ENCODE data around the gene TPM4. TPM values are rescaled to one million over a fixed set of nuclear protein-coding genes. Genes with fewer than 3 reads are reported as not detected.

Gene TPM4
- total RNA-seq, 2 experiments from 2014 or later, result 362 to 416 TPM

DNA sequence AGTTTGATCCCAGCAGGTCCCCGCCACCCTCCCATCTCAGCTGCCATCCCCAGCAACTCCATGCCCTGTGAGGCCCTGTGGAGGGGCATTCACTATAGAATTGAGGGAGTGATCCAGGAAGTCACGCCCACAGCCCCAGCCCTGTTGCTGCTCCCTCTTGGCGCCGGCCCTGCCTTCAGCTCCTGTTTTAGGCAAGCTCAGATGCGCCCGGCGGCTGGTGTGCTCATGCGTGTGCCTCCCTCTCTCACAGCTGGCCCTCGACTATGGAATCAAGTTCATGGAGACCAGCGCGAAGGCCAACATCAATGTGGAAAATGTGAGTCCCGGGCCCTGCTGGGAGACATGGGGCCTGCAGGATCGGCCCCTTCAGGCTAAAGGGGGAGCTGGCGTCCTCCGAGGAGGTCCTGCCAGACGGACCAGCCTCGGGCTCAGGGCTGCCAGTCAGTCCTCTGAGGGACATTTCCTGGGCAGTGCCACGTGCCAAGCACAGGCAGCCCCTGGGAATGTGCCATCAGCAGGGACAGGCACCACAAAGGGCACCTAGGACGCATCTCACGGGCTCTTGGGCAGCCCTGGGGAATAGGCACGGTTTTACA lies 51.6 kb downstream of the TPM4 start:
- no peak overlapping the region for H3K27ac Mint-ChIP-seq
- H3K4me3 Mint-ChIP-seq, result no peak overlapping the region
- ATAC-seq (no peak), DNase-seq (no peak)
- peaks cover 67% of the 10 kb centered on the region for H3K36me3 Mint-ChIP-seq (ENCODE audit: low read depth)
- intact Hi-C loops (cut with DNase I, micrococcal nuclease), result no loop called here
- H3K9me3 Mint-ChIP-seq (ENCODE audit: low read depth), result peaks cover 5% of the 10 kb centered on the region
- CTCF ChIA-PET, result no interaction called here
- POLR2A ChIA-PET, result interaction anchor here (0.5 to 0.6 kb wide), 2 partner anchors 10 to 13 kb away, joined by 3 to 5 read pairs; no protein-coding TSS in a partner anchor
- no peaks in the 10 kb centered on the region for H3K27me3 Mint-ChIP-seq
- no peaks in the 10 kb centered on the region for H3K4me1 Mint-ChIP-seq

DNA sequence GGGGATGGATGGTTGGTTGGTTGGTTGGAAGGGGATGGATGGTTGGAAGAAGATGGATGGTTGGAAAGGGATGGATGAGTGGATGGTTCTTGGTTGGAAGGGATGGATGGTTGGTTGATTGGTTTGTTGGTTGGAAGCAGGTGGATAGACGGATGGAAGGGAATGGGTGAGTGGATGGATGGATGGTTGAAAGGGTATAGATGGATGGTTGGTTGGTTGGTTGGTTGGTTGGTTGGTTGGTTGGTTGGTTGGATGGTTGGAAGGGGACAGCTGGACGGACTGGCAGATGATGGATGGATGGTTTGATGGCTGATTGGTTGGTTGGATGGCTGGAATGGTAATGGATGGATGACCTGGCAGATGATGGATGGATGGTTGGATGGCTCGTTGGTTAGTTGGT lies 55.4 kb downstream of the TPM4 start:
- CTCF ChIA-PET, result no interaction called here
- no peak overlapping the region for H3K4me3 Mint-ChIP-seq

DNA sequence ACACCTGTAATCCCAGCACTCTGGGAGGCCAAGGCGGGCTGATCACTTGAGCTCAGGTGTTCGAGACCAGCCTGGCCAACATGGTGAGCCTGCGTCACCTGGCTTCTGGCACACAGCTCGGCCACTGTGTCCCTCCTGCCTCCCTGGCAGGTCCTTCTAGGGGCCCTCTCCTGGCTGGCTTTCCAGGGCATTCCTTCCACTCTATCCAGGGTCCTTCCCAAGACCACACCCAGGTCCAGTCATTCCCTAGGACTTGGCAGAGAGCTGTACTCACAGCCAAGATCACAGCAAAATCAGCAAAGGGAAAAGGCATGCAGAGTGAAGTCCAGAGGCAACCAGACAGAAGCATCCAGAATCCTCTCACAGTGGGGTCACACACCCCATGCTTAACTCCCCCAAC lies 57.5 kb downstream of the TPM4 start:
- ChIA-PET POLR2A (interaction anchor here (0.7 kb wide), 2 partner anchors 67 to 696 kb away, joined by 3 to 4 read pairs; no protein-coding TSS in a partner anchor), CTCF (interaction anchor here (1.7 kb wide), 1 partner anchor 14 kb away, joined by 5 read pairs; no protein-coding TSS in a partner anchor)
- Mint-ChIP-seq H3K4me1 (no peaks in the 10 kb centered on the region), H3K27ac (no peak overlapping the region), H3K36me3 (ENCODE audit: low read depth) (peaks cover 58% of the 10 kb centered on the region), H3K27me3 (no peaks in the 10 kb centered on the region), H3K9me3 (ENCODE audit: low read depth) (peaks cover 5% of the 10 kb centered on the region), H3K4me3 (no peak overlapping the region)
- no peak for DNase-seq
- intact Hi-C loops (cut with DNase I, micrococcal nuclease), result no loop called here
- no peak for ATAC-seq

More for the DNA sequence above, 55.4 kb downstream of the TPM4 start:
- ATAC-seq (no peak), DNase-seq (no peak)
- Mint-ChIP-seq H3K36me3 (ENCODE audit: low read depth) (peaks cover 70% of the 10 kb centered on the region), H3K4me1 (no peaks in the 10 kb centered on the region), H3K27me3 (no peaks in the 10 kb centered on the region), H3K9me3 (ENCODE audit: low read depth) (peaks cover 5% of the 10 kb centered on the region), H3K27ac (no peak overlapping the region)
- intact Hi-C loops (cut with DNase I, micrococcal nuclease), result no loop called here
- POLR2A ChIA-PET, result interaction anchor here (1.1 kb wide), 1 partner anchor 8 kb away, joined by 3 read pairs; no protein-coding TSS in a partner anchor

DNA sequence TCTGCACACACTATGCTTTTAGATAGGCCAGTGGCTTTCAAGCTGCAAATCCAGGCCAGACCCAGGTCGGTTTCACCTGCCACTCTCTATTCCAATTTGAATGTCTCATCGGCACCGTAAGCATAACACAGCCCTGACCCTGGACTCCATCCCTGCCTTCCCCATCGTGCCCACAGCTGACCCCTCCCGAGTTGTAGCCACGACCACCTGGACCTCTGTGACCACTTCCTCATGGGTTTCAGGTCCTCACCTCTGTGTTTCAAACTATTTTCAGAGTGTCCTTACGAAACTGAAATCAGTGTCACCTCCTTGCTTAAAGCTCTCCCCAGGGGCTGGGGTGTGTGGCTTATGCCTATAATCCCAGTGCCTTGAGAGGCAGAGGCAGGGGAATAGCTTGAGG lies 58.2 kb downstream of the TPM4 start:
- no peaks in the 10 kb centered on the region for H3K4me1 Mint-ChIP-seq
- peaks cover 5% of the 10 kb centered on the region for H3K9me3 Mint-ChIP-seq (ENCODE audit: low read depth)
- DNase-seq, result no peak
- no peak overlapping the region for H3K4me3 Mint-ChIP-seq
- POLR2A ChIA-PET, result no interaction called here
- CTCF ChIA-PET, result interaction anchor here (1.7 kb wide), 1 partner anchor 14 kb away, joined by 5 read pairs; no protein-coding TSS in a partner anchor
- peak overlapping the region; percentile 10 for H3K27ac Mint-ChIP-seq
- H3K27me3 Mint-ChIP-seq, result no peaks in the 10 kb centered on the region
- H3K36me3 Mint-ChIP-seq (ENCODE audit: low read depth), result peaks cover 51% of the 10 kb centered on the region
- intact Hi-C loops (cut with DNase I, micrococcal nuclease), result no loop called here
- no peak for ATAC-seq

DNA sequence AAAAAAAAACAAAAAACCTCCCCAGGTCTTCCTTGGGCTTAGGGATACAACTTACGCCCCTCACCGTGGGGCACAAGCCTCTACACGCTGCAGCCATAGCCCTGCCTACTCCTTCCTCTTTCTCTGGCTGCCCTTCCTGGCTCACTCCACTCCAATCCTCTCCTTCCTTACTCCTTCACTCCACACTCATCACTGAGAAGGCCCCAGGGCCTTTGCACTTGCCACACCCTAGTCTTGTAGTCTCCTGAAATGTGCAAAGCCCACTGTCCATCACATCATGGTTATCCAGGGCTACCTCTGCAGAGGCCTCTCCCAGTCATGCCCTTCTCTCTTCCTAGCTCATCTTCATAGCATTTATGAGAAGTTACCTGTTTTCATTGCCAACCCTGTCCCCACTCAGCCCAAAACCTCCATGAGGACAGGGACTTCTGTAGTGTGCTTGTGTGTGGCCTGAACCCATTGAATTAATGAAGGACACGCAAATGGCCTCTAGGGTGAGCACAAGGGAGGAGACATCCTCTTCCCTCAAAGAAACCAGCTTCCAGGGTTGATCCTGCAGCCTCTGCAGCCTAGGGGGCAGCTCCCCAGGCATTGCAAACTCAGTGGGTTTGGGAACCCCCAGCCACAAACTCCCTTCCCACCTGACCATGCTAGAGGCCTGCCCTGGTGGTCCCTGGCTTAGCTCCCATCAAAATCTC lies 59.3 kb downstream of the TPM4 start:
- H3K9me3 Mint-ChIP-seq (ENCODE audit: low read depth), result peaks cover 5% of the 10 kb centered on the region
- DNase-seq (no peak), ATAC-seq (no peak)
- no peak overlapping the region for H3K27ac Mint-ChIP-seq
- ChIA-PET POLR2A (no interaction called here), CTCF (interaction anchor here (0.6 to 1.7 kb wide), 3 partner anchors 13 to 65 kb away, joined by 3 to 5 read pairs (median 4); no protein-coding TSS in a partner anchor)
- intact Hi-C loops (cut with DNase I, micrococcal nuclease), result loop anchor here in 1 of 2 experiments (5.0 kb wide), 1 partner anchor 37 kb away; the partner anchor contains the start of gene CIB3
- no peaks in the 10 kb centered on the region for H3K4me1 Mint-ChIP-seq
- no peaks in the 10 kb centered on the region for H3K27me3 Mint-ChIP-seq
- peaks cover 41% of the 10 kb centered on the region for H3K36me3 Mint-ChIP-seq (ENCODE audit: low read depth)
- no peak overlapping the region for H3K4me3 Mint-ChIP-seq

DNA sequence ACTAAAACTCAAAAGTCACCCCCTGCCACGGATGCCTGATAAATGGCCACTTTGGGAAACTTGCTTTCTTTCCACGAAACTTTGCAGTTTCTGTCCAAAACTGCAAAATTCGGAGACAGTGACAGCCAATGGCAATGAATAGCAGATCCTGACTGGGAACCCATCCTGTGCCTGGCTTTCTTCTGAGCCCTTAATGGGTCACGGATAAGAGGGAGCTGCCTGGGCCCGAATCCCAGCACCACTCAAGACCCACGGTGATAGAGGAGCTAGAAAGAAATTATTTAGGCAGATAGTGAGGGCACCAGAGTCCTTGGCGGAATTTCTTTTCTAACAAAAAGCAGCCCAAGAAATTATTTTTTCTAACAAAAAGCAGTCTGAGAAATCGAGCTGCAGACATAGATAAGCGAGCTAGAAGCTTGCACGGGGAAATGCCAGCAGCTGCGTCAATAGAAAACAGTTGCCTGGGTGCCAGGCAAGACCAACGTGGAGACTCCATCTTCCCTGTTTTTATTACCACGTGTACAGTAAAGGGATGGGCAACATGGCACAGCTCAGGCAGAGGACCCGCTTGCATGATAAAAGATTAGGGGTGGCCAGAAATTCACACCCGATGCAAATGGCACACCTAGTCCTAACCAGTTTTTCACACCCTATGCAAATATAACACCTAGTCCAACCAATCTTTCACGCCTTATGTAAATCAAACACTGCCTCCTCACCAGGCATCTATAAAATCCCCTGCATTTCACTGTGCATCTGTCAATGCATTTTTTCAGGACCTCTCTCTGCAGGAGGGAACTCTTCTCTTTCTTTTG lies 60.1 kb downstream of the TPM4 start:
- Mint-ChIP-seq H3K9me3 (ENCODE audit: low read depth) (peaks cover 2% of the 10 kb centered on the region), H3K4me1 (no peaks in the 10 kb centered on the region), H3K4me3 (no peak overlapping the region), H3K36me3 (ENCODE audit: low read depth) (peaks cover 33% of the 10 kb centered on the region), H3K27me3 (no peaks in the 10 kb centered on the region), H3K27ac (no peak overlapping the region)
- CTCF ChIA-PET, result interaction anchor here (0.6 to 1.1 kb wide), 3 partner anchors 10 to 507 kb away, joined by 3 to 4 read pairs (median 3); no protein-coding TSS in a partner anchor
- intact Hi-C loops (cut with DNase I, micrococcal nuclease), result loop anchor here in 1 of 2 experiments (5.0 kb wide), 1 partner anchor 36 kb away; the partner anchor contains the start of gene CIB3
- DNase-seq (no peak), ATAC-seq (no peak)
- POLR2A ChIA-PET, result interaction anchor here (0.6 kb wide), 1 partner anchor 9 kb away, joined by 4 read pairs; no protein-coding TSS in a partner anchor

DNA sequence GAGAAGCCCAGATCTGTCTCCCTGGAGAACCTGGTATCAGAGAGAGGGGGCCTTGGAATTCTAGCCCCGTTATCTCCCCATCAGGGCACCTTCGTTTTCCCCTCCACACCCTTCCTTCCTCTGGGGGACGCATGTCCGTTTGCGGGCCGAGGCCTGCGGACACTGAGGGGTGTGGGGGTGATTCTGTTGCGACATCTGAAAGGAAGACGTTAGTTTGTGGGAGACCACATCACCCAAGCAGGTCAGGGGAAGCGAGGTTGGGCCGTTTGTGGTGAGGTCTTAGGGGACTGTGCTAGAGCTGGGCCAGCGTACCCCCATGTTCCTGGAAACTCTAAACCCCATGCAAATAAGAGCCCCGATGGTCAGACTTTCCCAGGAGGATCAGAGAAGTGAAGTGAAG lies 63.5 kb downstream of the TPM4 start:
- no peaks in the 10 kb centered on the region for H3K27me3 Mint-ChIP-seq

DNA sequence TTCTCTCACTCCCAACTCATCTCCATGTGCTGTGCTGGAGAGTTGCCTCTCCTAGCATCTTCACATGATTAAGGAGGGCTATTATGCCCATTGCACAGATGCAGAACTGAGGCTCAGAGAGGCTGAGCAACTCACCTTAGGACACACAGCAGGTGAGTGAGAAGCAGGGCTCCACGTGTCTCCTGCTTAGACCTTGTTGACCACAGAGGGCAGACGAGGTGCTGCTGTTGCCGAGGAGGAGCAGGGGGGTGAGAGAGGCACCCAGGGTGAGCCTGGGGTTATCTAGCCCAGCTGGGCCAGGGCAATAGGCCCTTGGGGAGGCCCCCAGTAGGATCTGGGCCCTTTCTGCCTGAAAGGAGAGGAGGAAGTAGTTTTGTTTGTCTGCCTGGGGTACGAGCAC lies 64.7 kb downstream of the TPM4 start:
- ChIA-PET POLR2A (interaction anchor here (0.6 to 1.0 kb wide), 3 partner anchors 13 to 70 kb away, joined by 3 to 5 read pairs (median 4); no protein-coding TSS in a partner anchor), CTCF (no interaction called here)
- ATAC-seq (no peak), DNase-seq (no peak)
- Mint-ChIP-seq H3K4me3 (no peak overlapping the region), H3K27ac (no peak overlapping the region), H3K36me3 (ENCODE audit: low read depth) (peaks cover 2% of the 10 kb centered on the region), H3K4me1 (peaks cover 21% of the 10 kb centered on the region), H3K27me3 (no peaks in the 10 kb centered on the region), H3K9me3 (ENCODE audit: low read depth) (peaks cover 2% of the 10 kb centered on the region)
- intact Hi-C loops (cut with DNase I, micrococcal nuclease), result no loop called here

More for the DNA sequence above, 63.5 kb downstream of the TPM4 start:
- intact Hi-C loops (cut with DNase I, micrococcal nuclease), result loop anchor here in 1 of 2 experiments (5.0 kb wide), 1 partner anchor 33 kb away; the partner anchor contains the start of gene CIB3
- ChIA-PET POLR2A (no interaction called here), CTCF (interaction anchor here (0.6 kb wide), 1 partner anchor 105 kb away, joined by 3 read pairs; no protein-coding TSS in a partner anchor)
- peaks cover 13% of the 10 kb centered on the region for H3K4me1 Mint-ChIP-seq
- DNase-seq (no peak), ATAC-seq (no peak)
- H3K36me3 Mint-ChIP-seq (ENCODE audit: low read depth), result peaks cover 5% of the 10 kb centered on the region
- peaks cover 2% of the 10 kb centered on the region for H3K9me3 Mint-ChIP-seq (ENCODE audit: low read depth)
- peak overlapping the region; percentile 10 for H3K27ac Mint-ChIP-seq
- H3K4me3 Mint-ChIP-seq, result no peak overlapping the region

DNA sequence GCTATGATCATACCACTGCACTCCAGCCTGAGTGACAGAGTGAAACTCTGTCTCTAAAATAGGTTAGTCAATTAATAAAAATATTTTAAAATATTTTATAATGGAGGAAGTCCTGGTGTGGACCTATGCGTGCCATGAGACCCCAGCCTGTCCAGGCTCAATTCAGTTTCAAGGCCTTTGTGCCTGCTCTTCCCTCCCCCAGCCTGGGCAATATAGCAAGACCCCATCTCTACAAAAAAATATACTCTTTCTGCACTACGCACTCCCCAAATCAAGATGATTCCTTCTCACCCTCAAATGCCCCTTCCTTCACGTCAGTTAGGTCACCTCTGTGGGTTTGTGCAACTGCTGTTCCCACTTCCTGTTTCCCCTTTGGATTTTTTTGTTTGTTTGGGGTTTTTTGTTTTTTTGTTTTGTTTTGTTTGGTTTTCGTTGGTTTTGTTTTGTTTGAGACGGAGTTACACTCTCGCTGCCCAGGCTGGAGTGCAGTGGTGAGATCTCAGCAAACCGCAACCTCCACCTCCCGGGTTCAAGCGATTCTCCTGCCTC lies 65.8 kb downstream of the TPM4 start:
- CTCF ChIA-PET, result no interaction called here
- Mint-ChIP-seq H3K27ac (no peak overlapping the region), H3K4me1 (peaks cover 24% of the 10 kb centered on the region), H3K27me3 (no peaks in the 10 kb centered on the region), H3K36me3 (ENCODE audit: low read depth) (peaks cover 5% of the 10 kb centered on the region), H3K9me3 (ENCODE audit: low read depth) (peaks cover 2% of the 10 kb centered on the region), H3K4me3 (no peak overlapping the region)
- intact Hi-C loops (cut with DNase I, micrococcal nuclease), result no loop called here
- POLR2A ChIA-PET, result interaction anchor here (0.6 to 0.8 kb wide), 2 partner anchors 23 to 305 kb away, joined by 3 to 4 read pairs; no protein-coding TSS in a partner anchor
- ATAC-seq (no peak), DNase-seq (no peak)

DNA sequence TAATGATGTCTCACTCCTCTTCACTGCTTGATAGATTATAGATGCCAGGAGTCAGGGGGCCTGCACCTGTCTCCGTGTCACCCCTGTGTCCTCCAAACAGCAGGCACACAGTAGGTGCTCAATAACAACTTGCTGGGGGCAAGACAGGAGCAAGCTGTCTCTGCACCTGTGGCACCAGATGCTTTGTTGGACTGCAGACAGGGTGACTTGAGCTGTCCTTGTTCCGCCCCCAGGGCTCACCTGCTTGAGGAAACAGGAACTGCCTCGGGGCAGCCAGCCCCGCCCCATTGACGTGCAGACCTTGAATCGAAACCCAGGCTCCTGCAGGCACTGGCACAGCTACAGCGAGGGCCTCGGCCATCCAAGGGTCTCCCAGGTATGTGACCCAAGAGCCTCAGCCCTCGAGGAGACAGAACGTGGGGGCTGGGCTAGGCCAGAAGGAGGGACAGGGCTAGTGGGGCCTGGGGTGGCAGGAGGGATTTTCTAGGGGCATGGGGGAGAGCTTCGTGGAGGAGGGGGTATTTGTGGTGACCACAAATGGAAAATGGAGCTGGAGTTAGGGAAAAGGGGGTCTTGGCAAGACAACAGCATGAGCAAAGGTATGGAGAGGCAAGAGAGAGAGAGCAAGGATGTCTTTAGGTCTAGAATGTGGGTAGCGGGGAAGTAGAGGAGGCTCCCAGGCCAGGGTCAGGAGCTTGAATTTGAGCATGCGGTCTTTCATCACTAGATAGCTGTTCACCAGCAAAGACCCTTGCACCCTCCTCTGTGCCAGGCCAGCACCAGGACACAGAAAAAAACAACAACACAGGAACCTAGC lies 67.3 kb downstream of the TPM4 start, which contains the start of gene HSH2D:
Gene HSH2D, plus strand, starts transcription at position 287 of the 817 bp plus-strand sequence. CDS start 5,066 bp downstream, outside the sequence.
- peak; percentile 100 for ATAC-seq
- Mint-ChIP-seq H3K4me3 (peak within 1 kb of the TSS; percentile 94), H3K36me3 (ENCODE audit: low read depth) (peaks cover 7% of the 10 kb centered on the region), H3K27me3 (no peaks in the 10 kb centered on the region), H3K9me3 (ENCODE audit: low read depth) (peaks cover 2% of the 10 kb centered on the region), H3K4me1 (peaks cover 24% of the 10 kb centered on the region), H3K27ac (peak within 1 kb of the TSS; percentile 93)
- peak; percentile 91 for DNase-seq
- ChIA-PET CTCF (interaction anchor here (0.6 to 2.0 kb wide), 5 partner anchors 25 to 509 kb away, joined by 3 to 9 read pairs (median 4); no protein-coding TSS in a partner anchor), POLR2A (interaction anchor here (2.4 kb wide), 1 partner anchor 10 kb away, joined by 6 read pairs; no protein-coding TSS in a partner anchor)
- intact Hi-C loops (cut with DNase I, micrococcal nuclease), result loop anchor here in 1 of 2 experiments (1.0 kb wide), 2 partner anchors 24 to 42 kb away; partner anchors contain the start of gene FAM32A
